K562 (cell line): ENCODE results near the gene APLP1. TPM values are rescaled to one million over a fixed set of nuclear protein-coding genes. Genes with fewer than 3 reads are reported as not detected.

Experiments
- ATAC-seq: fragments of 200-7000 bp; cut with Tn5 transposase; 3 replicates; pipeline ENCODE4 v1.9.1; 2020; ENCODE audit warnings: moderate library complexity
- BruUV-seq: library from RNA; stranded (reverse); fragments of 400-500 nt; replicated peaks from 2 replicates; lab custom pipeline; 2021; lab: Mats Ljungman, UMichigan
- CTCF ChIA-PET: fragments of 300-600 bp; formaldehyde crosslinking; extraction: SDS; loops from one replicate; lab custom pipeline; 2021; ENCODE audit warnings: low intra/inter-chr PET ratio; lab: Yijun Ruan, JAX
- POLR2A ChIA-PET: fragments of 300-600, 350-650 bp; sonication (Branson Sonifier 250); formaldehyde crosslinking; extraction: SDS; loops from one replicate; lab custom pipeline; 2021; ENCODE audit warnings: antibody characterized with exemption, inconsistent platforms; lab: Yijun Ruan, JAX
- DNase-seq, 4 experiments: peaks; one replicate each; pipeline versions ENCODE4 v3.0.0 to v3.0.0-alpha.2; 2011 to 2018; ENCODE audit warnings: low spot score in 3 of 4, mixed read lengths in 3 of 4; ENCODE audit errors: extremely low read depth in 1 of 4
- FAIRE-seq: peaks from 2 replicates; lab custom pipeline; 2011; peaks lifted over from hg19 to GRCh38; lab: Jason Lieb, UNC
- H2AFZ ChIP-seq: 2 replicates; pipeline ENCODE4 v1.6.0; 2011; ENCODE audit warnings: low read depth, low read length, control low read depth, inconsistent platforms
- H3K27ac ChIP-seq: fragments of 200-600 bp; 3 replicates; pipeline ENCODE4 v1.8.0; 2011; ENCODE audit warnings: low read depth, mild to moderate bottlenecking, control low read depth, inconsistent platforms, low read length, moderate library complexity, mixed read lengths; ENCODE audit errors: extremely low read depth
- H3K27me3 ChIP-seq, 2 experiments: fragments of 300-600 bp in 1 of 2; 2 replicates in 1 of 2; 3 replicates in 1 of 2; pipeline versions ENCODE4 v1.6.0 to v1.8.0; 2011; ENCODE audit warnings: inconsistent platforms in 2 of 2, low read length in 2 of 2, mild to moderate bottlenecking in 1 of 2, mixed read lengths in 1 of 2, moderate library complexity in 1 of 2; ENCODE audit not compliant: control insufficient read depth in 2 of 2, insufficient read depth in 2 of 2
- H3K36me3 ChIP-seq: fragments of 300-600 bp; 3 replicates; pipeline ENCODE4 v1.8.0; 2011; ENCODE audit warnings: mild to moderate bottlenecking, low read length, inconsistent platforms; ENCODE audit not compliant: control insufficient read depth, insufficient read depth
- H3K4me1 ChIP-seq, 2 experiments: fragments of 200-600 bp in 1 of 2; replicated peaks in 1 of 2; 2 replicates in 1 of 2; 3 replicates in 1 of 2; pipeline versions ENCODE4 v1.5.1 to v1.8.0; 2011; ENCODE audit warnings: inconsistent platforms in 2 of 2, low read length in 2 of 2, mild to moderate bottlenecking in 1 of 2, mixed read lengths in 1 of 2, moderate library complexity in 1 of 2; ENCODE audit not compliant: control insufficient read depth in 2 of 2, insufficient read depth in 2 of 2
- H3K4me2 ChIP-seq: 2 replicates; pipeline ENCODE4 v1.6.1; 2011; ENCODE audit warnings: low read length, control low read depth, inconsistent platforms, mixed read lengths; ENCODE audit not compliant: insufficient read depth
- H3K4me3 ChIP-seq: fragments of 200-600 bp; sonication (generic), shearing (Covaris generic); 2 replicates; pipeline ENCODE4 v1.5.1; 2016; ENCODE audit warnings: control low read depth, inconsistent platforms
- H3K79me2 ChIP-seq: fragments of 200-600 bp; 3 replicates; pipeline ENCODE4 v1.8.0; 2011; ENCODE audit warnings: low read length, inconsistent platforms; ENCODE audit not compliant: control insufficient read depth, insufficient read depth
- H3K9ac ChIP-seq, 2 experiments: 2 replicates each; pipeline versions ENCODE4 v1.6.0 to v1.6.1; 2011; ENCODE audit warnings: low read depth in 2 of 2, low read length in 2 of 2, control low read depth in 1 of 2, inconsistent platforms in 1 of 2, mild to moderate bottlenecking in 1 of 2, mixed read lengths in 1 of 2; ENCODE audit not compliant: insufficient read depth in 1 of 2
- H3K9me1 ChIP-seq: one replicate; pipeline ENCODE4 v1.6.0; 2011; ENCODE audit warnings: inconsistent platforms, mild to moderate bottlenecking, low read length, moderate library complexity; ENCODE audit not compliant: control insufficient read depth, insufficient read depth
- H3K9me3 ChIP-seq: replicated peaks from 2 replicates; pipeline ENCODE4 v1.5.1; 2011; ENCODE audit warnings: low read depth, low read length, inconsistent platforms; ENCODE audit not compliant: control insufficient read depth, insufficient read depth
- H4K20me1 ChIP-seq: replicated peaks from 2 replicates; pipeline ENCODE4 v1.6.1; 2011; ENCODE audit warnings: low read length, inconsistent platforms, mixed read lengths; ENCODE audit not compliant: control insufficient read depth, insufficient read depth
- ETS2 ChIP-seq: IDR thresholded peaks from 2 replicates; pipeline ENCODE4 v1.6.1; 2016; ENCODE audit warnings: borderline replicate concordance, missing genetic modification characterization, mild to moderate bottlenecking, moderate library complexity, missing compliant biosample characterization; ENCODE audit not compliant: poor library complexity, severe bottlenecking
- SPI1 ChIP-seq: IDR thresholded peaks from 2 replicates; pipeline ENCODE4 v1.6.1; 2011; ENCODE audit warnings: low read depth, low read length, control low read depth, borderline replicate concordance
- ZBTB7A ChIP-seq: IDR thresholded peaks from 2 replicates; pipeline ENCODE4 v1.6.1; 2011; ENCODE audit warnings: low read depth, mild to moderate bottlenecking, low read length, moderate library complexity, borderline replicate concordance; ENCODE audit not compliant: control insufficient read depth
- WGBS: fragments of 100-300 bp; shearing (Covaris generic); methylation state at CpG from one replicate; pipeline ENCODE4 v1.1.6; 2016; ENCODE audit warnings: low coverage, mixed read lengths; ENCODE audit not compliant: insufficient coverage; ENCODE audit errors: missing lambda C conversion rate; 5-methylcytosine and 5-hydroxymethylcytosine counted together
- in situ Hi-C: fragments of 300-500 bp; cut with MboI; formaldehyde crosslinking; loops from 4 replicates; pipeline ENCODE4 v1.15.0; 2018; ENCODE audit warnings: inconsistent platforms, mixed read lengths
- intact Hi-C: fragments of 100-400 bp; cut with micrococcal nuclease; formaldehyde crosslinking; loops from 2 replicates; pipeline ENCODE4 v1.14.2; 2022
- polyA plus RNA-seq, 8 experiments: library from polyadenylated mRNA; depleted of rRNA in 4 of 8; stranded (reverse) in 5 of 8; unstranded in 3 of 8; fragments of >200 nt; fragmentation: Nextera tagmentation in 2 of 8; fragmentation: Illumina TruSeq in 1 of 8; extraction: Ambion mirVana in 2 of 8; extraction: Trizol in 1 of 8; gene quantifications; 2 replicates each; pipeline versions ENCODE4 v1.2.1 to v1.2.3, GENCODE V29; 2011 to 2014; ENCODE audit warnings: inconsistent platforms in 1 of 8, missing spikeins in 1 of 8
- total RNA-seq, 7 experiments: library from RNA; depleted of rRNA in 6 of 7; stranded (reverse); fragments of >200 nt in 6 of 7; fragmentation: Illumina TruSeq in 2 of 7; extraction: Trizol in 2 of 7; gene quantifications; 2 replicates each; pipeline versions ENCODE4 v1.2.1 to v1.2.3, GENCODE V29; 2011 to 2021; ENCODE audit warnings: low replicate concordance in 1 of 7

Gene APLP1
- total and polyA plus RNA-seq, 9 of the 15 experiments (the other 6 are each of a cell fraction or from before 2014, with no cell fraction given): 0.69 to 9.9 (median 4.7) TPM

- peak within 1 kb of the TSS; percentile 45 for H3K4me2 ChIP-seq
- POLR2A ChIA-PET: interaction anchor here (1.0 kb wide), 1 partner anchor 13 kb away, joined by 3 read pairs; no protein-coding TSS in a partner anchor
- 61% methylated on average over 6 of the region's 9 CpGs for WGBS
- intact Hi-C loops (no loop called here), in situ Hi-C loops (no loop called here)
- CTCF ChIA-PET: no interaction called here
- H3K36me3 ChIP-seq: no peaks in the 10 kb centered on the region
- no peaks in the 10 kb centered on the region for H3K27me3 ChIP-seq
- H3K4me1 ChIP-seq: peaks cover 36 to 42% of the 10 kb centered on the region in 2 experiments
- no peaks in the 10 kb centered on the region for H3K79me2 ChIP-seq
- no TSS peak for BruUV-seq
- DNase-seq (no peak), FAIRE-seq (no peak), ATAC-seq (no peak)
- peak within 1 kb of the TSS; percentile 10 to 85; a peak in 3 of 4 replicates for H3K9ac ChIP-seq
- peak within 1 kb of the TSS; percentile 83 for H2AFZ ChIP-seq
- peak within 1 kb of the TSS; percentile 33 for H3K27ac ChIP-seq
- no peaks in the 10 kb centered on the region for H4K20me1 ChIP-seq
- TF ChIP-seq ZBTB7A (peak; percentile 28; the same call in 1 of the 2 replicates), ETS2 (tag) (no peak), SPI1 (peak; percentile 20; the same call in 1 of the 2 replicates)
- H3K9me1 ChIP-seq: no peaks in the 10 kb centered on the region
- no peak within 1 kb of the TSS for H3K4me3 ChIP-seq
- no peaks in the 10 kb centered on the region for H3K9me3 ChIP-seq
These were observed 39.7 kb downstream of the APLP1 start, which contains the start of gene TYROBP for GRCh38 chr19:35908010-35908441. Gene TYROBP (minus strand): TSS chr19:35908295. CDS start chr19:35908228, 67 bp downstream.
